HepG2 (cell line): ENCODE data around the gene LZTS2. TPM values are rescaled to one million over a fixed set of nuclear protein-coding genes. Genes with fewer than 3 reads are reported as not detected.

Experiments used
- DRAP1 ChIP-seq: IDR thresholded peaks from 2 replicates; pipeline ENCODE4 v1.6.1; 2016; ENCODE audit warnings: missing genetic modification reagents, missing compliant biosample characterization
- ESRRA ChIP-seq: sonication (generic); formaldehyde crosslinking; IDR thresholded peaks from 2 replicates; pipeline ENCODE4 v1.5.1; 2020; ENCODE audit warnings: mild to moderate bottlenecking, low read depth, missing genetic modification reagents
- FOSL2 ChIP-seq: sonication (generic); formaldehyde crosslinking; IDR thresholded peaks from 2 replicates; pipeline ENCODE4 v1.4.0; 2020; ENCODE audit warnings: missing genetic modification reagents
- FOXA3 ChIP-seq: IDR thresholded peaks from 2 replicates; pipeline ENCODE4 v1.6.1; 2016; ENCODE audit warnings: missing genetic modification reagents, missing compliant biosample characterization
- HDAC2 ChIP-seq: sonication (generic); formaldehyde crosslinking; IDR thresholded peaks from 2 replicates; pipeline ENCODE4 v1.4.0; 2020; ENCODE audit warnings: missing genetic modification reagents
- HMGXB3 ChIP-seq: sonication (generic); formaldehyde crosslinking; IDR thresholded peaks from 2 replicates; pipeline ENCODE4 v1.4.0; 2020; ENCODE audit warnings: missing genetic modification reagents, borderline replicate concordance
- NCOA5 ChIP-seq: sonication (generic); formaldehyde crosslinking; IDR thresholded peaks from 2 replicates; pipeline ENCODE4 v1.4.0; 2020; ENCODE audit warnings: missing genetic modification reagents
- NR2F6 ChIP-seq, 2 experiments: IDR thresholded peaks; 2 replicates each; pipeline ENCODE4 v1.6.1; 2016; ENCODE audit warnings: antibody characterized with exemption in 1 of 2, mild to moderate bottlenecking in 1 of 2
- PAF1 ChIP-seq: IDR thresholded peaks from 2 replicates; pipeline ENCODE4 v1.6.1; 2016; ENCODE audit warnings: missing genetic modification reagents, missing compliant biosample characterization
- RXRA ChIP-seq: sonication (generic); formaldehyde crosslinking; IDR thresholded peaks from 2 replicates; pipeline ENCODE4 v1.5.1; 2020; ENCODE audit warnings: missing genetic modification reagents
- SP2 ChIP-seq: sonication (generic); formaldehyde crosslinking; IDR thresholded peaks from 2 replicates; pipeline ENCODE4 v1.5.1; 2020; ENCODE audit warnings: mild to moderate bottlenecking, missing genetic modification reagents
- SRY ChIP-seq: sonication (generic); formaldehyde crosslinking; IDR thresholded peaks from 2 replicates; pipeline ENCODE4 v1.8.0; 2022; ENCODE audit warnings: mild to moderate bottlenecking, missing genetic modification reagents
- THAP7 ChIP-seq: sonication (generic); formaldehyde crosslinking; IDR thresholded peaks from 2 replicates; pipeline ENCODE4 v1.8.1; 2023; ENCODE audit warnings: mild to moderate bottlenecking, missing genetic modification reagents
- TIGD3 ChIP-seq: sonication (generic); formaldehyde crosslinking; IDR thresholded peaks from 2 replicates; pipeline ENCODE4 v1.5.1; 2020; ENCODE audit warnings: mild to moderate bottlenecking, missing genetic modification reagents, borderline replicate concordance
- ZBTB37 ChIP-seq: sonication (generic); formaldehyde crosslinking; IDR thresholded peaks from 2 replicates; pipeline ENCODE4 v1.4.0; 2020; ENCODE audit warnings: mild to moderate bottlenecking, missing genetic modification reagents
- ZNF124 ChIP-seq: sonication (generic); formaldehyde crosslinking; IDR thresholded peaks from 2 replicates; pipeline ENCODE4 v1.4.0; 2020; ENCODE audit warnings: missing genetic modification reagents
- ZNF282 ChIP-seq: fragments of 450-650 bp; IDR thresholded peaks from 2 replicates; pipeline ENCODE4 v1.6.1; 2018; ENCODE audit not compliant: partially characterized antibody
- ZNF468 ChIP-seq: sonication (generic); formaldehyde crosslinking; IDR thresholded peaks from 2 replicates; pipeline ENCODE4 v1.8.0; 2022; ENCODE audit warnings: mild to moderate bottlenecking, moderate library complexity, missing genetic modification reagents
- ZNF546 ChIP-seq: sonication (generic); formaldehyde crosslinking; conservative IDR thresholded peaks from 2 replicates; pipeline ENCODE4 v1.8.1; 2023; ENCODE audit warnings: mild to moderate bottlenecking, missing genetic modification reagents
- ZNF563 ChIP-seq: sonication (generic); formaldehyde crosslinking; IDR thresholded peaks from 2 replicates; pipeline ENCODE4 v1.8.0; 2022; ENCODE audit warnings: mild to moderate bottlenecking, moderate library complexity, missing genetic modification reagents
- ZNF777 ChIP-seq: sonication (generic); formaldehyde crosslinking; IDR thresholded peaks from 2 replicates; pipeline ENCODE4 v1.4.0; 2020; ENCODE audit warnings: missing genetic modification reagents
- polyA plus RNA-seq, 8 experiments: library from polyadenylated mRNA; depleted of rRNA in 3 of 8; stranded (reverse) in 7 of 8; unstranded in 1 of 8; fragments of >200 nt; fragmentation: Illumina TruSeq in 4 of 8; extraction: Trizol in 4 of 8; gene quantifications; 2 replicates each; pipeline versions ENCODE4 v1.2.1 to v1.2.3, GENCODE V29; 2011 to 2016; ENCODE audit warnings: low read depth in 4 of 8, missing spikeins in 1 of 8, mixed read lengths in 1 of 8; ENCODE audit not compliant: insufficient read depth in 1 of 8
- total RNA-seq, 5 experiments: library from RNA; depleted of rRNA; stranded (reverse); fragments of >200 nt; fragmentation: Illumina TruSeq; extraction: Trizol; gene quantifications; 2 replicates each; pipeline ENCODE4 v1.2.3, GENCODE V29; 2016; ENCODE audit warnings: low read depth in 1 of 5

LZTS2 gene
- total and polyA plus RNA-seq, 2 of the 13 experiments (the other 11 are each of a cell fraction or from before 2014, with no cell fraction given) = 43.6 to 65.6 TPM

GRCh38 chr10:101018600-101019439 lies 19.2 kb downstream of the LZTS2 start (continued):
- peak; percentile 62 for TF ChIP-seq HDAC2
- TF ChIP-seq FOXA3 (CRISPR knock-in tag) = no peak
- TF ChIP-seq SRY = peak; percentile 24; the same call in 1 of the 2 replicates
- 0 out of 2 replicates have a peak, but pooled peaks have one; percentile 26 for TF ChIP-seq HMGXB3 (CRISPR knock-in tag)
- TF ChIP-seq TIGD3 (CRISPR knock-in tag) = 0 out of 2 replicates have a peak, but pooled peaks have one; percentile 45
- no peak for TF ChIP-seq SP2 (CRISPR knock-in tag)
- TF ChIP-seq DRAP1 (CRISPR knock-in tag) = peak; percentile 51; the same call in 1 of the 2 replicates
- peak; percentile 28; the same call in 1 of the 2 replicates for TF ChIP-seq ESRRA (CRISPR knock-in tag)
- no peak for TF ChIP-seq NCOA5 (CRISPR knock-in tag)
- no peak for TF ChIP-seq ZNF468 (CRISPR knock-in tag)
- peak; percentile 75; the same call in 1 of the 2 replicates for TF ChIP-seq THAP7
- 0 out of 2 replicates have a peak, but pooled peaks have one; percentile 80 for TF ChIP-seq ZNF124 (CRISPR knock-in tag)
- TF ChIP-seq ZNF282 = no peak
- peak; percentile 62; the same call in 1 of the 2 replicates for TF ChIP-seq ZBTB37
- no peak for TF ChIP-seq NR2F6 (IDR thresholded peaks at IDR 0.05)
- TF ChIP-seq NR2F6 (CRISPR knock-in tag; IDR thresholded peaks at IDR 0.05) = peak; percentile 23; the same call in 1 of the 2 replicates
- peak; percentile 72; the same call in 1 of the 2 replicates for TF ChIP-seq ZNF563
- peak; percentile 98 for TF ChIP-seq ZNF777 (CRISPR knock-in tag)
- peak; percentile 78 for TF ChIP-seq RXRA (CRISPR knock-in tag)
- TF ChIP-seq FOSL2 (CRISPR knock-in tag) = peak; percentile 17; the same call in 1 of the 2 replicates
- TF ChIP-seq PAF1 (CRISPR knock-in tag) = no peak
- 0 out of 2 replicates have a peak, but pooled peaks have one; percentile 31 for TF ChIP-seq ZNF546 (CRISPR knock-in tag)
